IPS-15b (cell line): ENCODE data around the gene SLFN11.
A peak's percentile ranks its signal among the peaks of the same experiment; 100 is the strongest.
"Not testable (repeated sequence)": the region's sequence is repeated elsewhere in the genome, so short reads cannot be mapped to it uniquely, and the experiment has no call there.

ENCODE experiments used
- H3K27me3 ChIP-seq: one replicate; pipeline ENCODE4 v1.6.1; 2013; ENCODE audit warnings: low read length; ENCODE audit not compliant: control insufficient read depth, insufficient read depth
- H3K36me3 ChIP-seq: one replicate; pipeline ENCODE4 v1.6.1; 2013; ENCODE audit warnings: low read length; ENCODE audit not compliant: control insufficient read depth, insufficient read depth
- H3K4me1 ChIP-seq: one replicate; pipeline ENCODE4 v1.6.1; 2013; ENCODE audit warnings: mild to moderate bottlenecking, low read length; ENCODE audit not compliant: control insufficient read depth, insufficient read depth
- H3K4me3 ChIP-seq: one replicate; pipeline ENCODE4 v1.5.1; 2013; ENCODE audit warnings: low read depth, low read length
- H3K9ac ChIP-seq: one replicate; pipeline ENCODE4 v1.6.1; 2013; ENCODE audit warnings: low read depth, mild to moderate bottlenecking, low read length
- H3K9me3 ChIP-seq: one replicate; pipeline ENCODE4 v1.6.1; 2013; ENCODE audit warnings: mild to moderate bottlenecking, low read length; ENCODE audit not compliant: control insufficient read depth, insufficient read depth

The SLFN11 gene

GRCh38 chr17:35314415-35315216, 58.8 kb downstream of the SLFN11 start:
- Histone ChIP-seq H3K27me3 (peaks cover 16% of the 10 kb centered on the region), H3K36me3 (no peaks in the 10 kb centered on the region), H3K4me3 (peak overlapping the region; percentile 87), H3K9ac (no peak overlapping the region), H3K4me1 (peaks cover 9% of the 10 kb centered on the region), H3K9me3 (no peaks in the 10 kb centered on the region)

DNA sequence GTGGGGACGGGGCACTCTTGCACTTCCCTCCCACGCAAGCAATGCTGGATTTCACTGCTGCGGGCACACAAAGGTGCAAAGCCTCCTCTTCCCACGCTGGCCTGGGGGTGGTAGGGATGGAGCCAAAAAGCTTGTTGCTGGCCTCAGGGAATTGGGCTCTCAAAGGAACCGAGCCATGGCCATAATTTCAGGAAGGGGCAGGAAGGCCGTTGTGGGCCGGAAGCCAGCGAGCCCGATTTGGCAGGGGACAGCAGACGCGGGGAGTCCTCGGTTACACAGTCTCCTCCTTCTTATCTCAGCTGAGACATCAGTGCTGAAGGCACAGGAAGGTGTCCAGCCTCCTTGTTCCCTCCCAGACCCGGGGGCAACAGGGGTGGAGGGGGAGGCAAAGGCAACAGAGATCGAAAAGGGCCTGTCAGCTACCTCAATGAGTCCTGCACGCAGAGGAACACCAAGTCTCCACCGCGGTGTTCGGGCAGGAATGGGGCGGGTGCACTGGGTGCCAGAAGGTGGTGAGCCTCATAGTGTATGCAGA, 59.5 kb downstream of the SLFN11 start:
- H3K4me1 ChIP-seq = peaks cover 9% of the 10 kb centered on the region
- H3K27me3 ChIP-seq = peaks cover 16% of the 10 kb centered on the region
- no peaks in the 10 kb centered on the region for H3K36me3 ChIP-seq
- H3K4me3 ChIP-seq = peak overlapping the region; percentile 87
- H3K9me3 ChIP-seq = no peaks in the 10 kb centered on the region
- no peak overlapping the region for H3K9ac ChIP-seq

- no peaks in the 10 kb centered on the region for H3K9me3 ChIP-seq
- H3K36me3 ChIP-seq = no peaks in the 10 kb centered on the region
- peaks cover 16% of the 10 kb centered on the region for H3K27me3 ChIP-seq
- peaks cover 9% of the 10 kb centered on the region for H3K4me1 ChIP-seq
- H3K9ac ChIP-seq = peak overlapping the region; percentile 17
- H3K4me3 ChIP-seq = peak overlapping the region; percentile 87
Observed at GRCh38 chr17:35312790-35313711, 60.4 kb downstream of the SLFN11 start.

GRCh38 chr17:35312346-35312745, 61.1 kb downstream of the SLFN11 start:
- Histone ChIP-seq H3K9ac (no peak overlapping the region), H3K27me3 (peaks cover 16% of the 10 kb centered on the region), H3K36me3 (no peaks in the 10 kb centered on the region), H3K4me1 (peaks cover 9% of the 10 kb centered on the region), H3K4me3 (no peak overlapping the region), H3K9me3 (no peaks in the 10 kb centered on the region)

DNA sequence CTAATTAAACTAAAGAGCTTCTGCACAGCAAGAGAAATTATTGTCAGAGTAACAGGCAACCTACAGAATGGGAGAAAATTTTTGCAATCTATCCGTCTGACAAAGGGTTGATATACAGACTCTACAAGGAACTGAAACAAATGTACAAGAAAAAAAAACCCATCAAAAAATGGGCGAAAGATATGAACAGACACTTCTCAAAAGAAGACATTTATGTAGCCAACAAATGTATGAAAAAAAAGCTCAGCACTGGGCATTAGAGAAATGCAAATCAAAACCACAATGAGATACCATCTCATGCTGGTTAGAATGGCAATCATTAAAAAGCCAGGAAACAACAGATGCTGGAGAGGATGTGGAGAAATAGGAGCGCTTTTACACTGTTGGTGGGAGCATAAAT, 64.1 kb downstream of the SLFN11 start:
- not testable (repeated sequence) for H3K4me3 ChIP-seq, H3K36me3 ChIP-seq, H3K9me3 ChIP-seq, H3K4me1 ChIP-seq, H3K9ac ChIP-seq
- peaks cover 10% of the 10 kb centered on the region for H3K27me3 ChIP-seq
